GM23338 (cell line): ENCODE results near the gene PLXNC1. TPM values are rescaled to one million over a fixed set of nuclear protein-coding genes. Genes with fewer than 3 reads are reported as not detected.

ENCODE experiments used
- ATAC-seq: fragments of 200-7000 bp; cut with Tn5 transposase; 3 replicates; pipeline ENCODE4 v1.9.1; 2020
- DNase-seq: peaks from one replicate; pipeline ENCODE4 v3.0.0-alpha.2; 2015; ENCODE audit warnings: low spot score
- H2AFZ ChIP-seq: fragments of 200-600 bp; sonication (generic); 2 replicates; pipeline ENCODE4 v1.8.0; 2016; ENCODE audit warnings: antibody characterized with exemption, mild to moderate bottlenecking, moderate library complexity
- H3F3A ChIP-seq: fragments of 200-600 bp; sonication (generic); replicated peaks from 2 replicates; pipeline ENCODE4 v1.8.0; 2017; ENCODE audit warnings: antibody characterized with exemption, mixed run types, low read depth
- H3K27ac ChIP-seq: fragments of 200-600 bp; sonication (generic); 2 replicates; pipeline ENCODE4 v1.6.1; 2016; ENCODE audit warnings: low read depth
- H3K27me3 ChIP-seq: fragments of 200-600 bp; sonication (generic); 2 replicates; pipeline ENCODE4 v1.8.0; 2016; ENCODE audit warnings: mild to moderate bottlenecking, mixed run types, moderate library complexity; ENCODE audit not compliant: insufficient read depth
- H3K36me3 ChIP-seq: fragments of 200-600 bp; sonication (generic); 2 replicates; pipeline ENCODE4 v1.8.0; 2016; ENCODE audit warnings: mild to moderate bottlenecking; ENCODE audit not compliant: insufficient read depth
- H3K4me1 ChIP-seq: fragments of 200-600 bp; sonication (generic); 2 replicates; pipeline ENCODE4 v1.8.0; 2016; ENCODE audit warnings: mild to moderate bottlenecking, moderate library complexity; ENCODE audit not compliant: insufficient read depth
- H3K4me2 ChIP-seq: fragments of 200-600 bp; sonication (generic); 2 replicates; pipeline ENCODE4 v1.7.1; 2017; ENCODE audit warnings: mixed run types
- H3K4me3 ChIP-seq: fragments of 200-600 bp; sonication (generic); 2 replicates; pipeline ENCODE4 v1.6.1; 2016; ENCODE audit warnings: mixed run types
- H3K79me2 ChIP-seq: fragments of 200-600 bp; sonication (generic); replicated peaks from 2 replicates; pipeline ENCODE4 v1.8.0; 2017; ENCODE audit warnings: mild to moderate bottlenecking; ENCODE audit not compliant: insufficient read depth
- H3K9me2 ChIP-seq: fragments of 200-600 bp; sonication (generic); 2 replicates; pipeline ENCODE4 v1.8.0; 2017; ENCODE audit not compliant: insufficient read depth
- H4K20me1 ChIP-seq: fragments of 200-600 bp; sonication (generic); replicated peaks from 2 replicates; pipeline ENCODE4 v1.8.0; 2017; ENCODE audit warnings: mild to moderate bottlenecking; ENCODE audit not compliant: insufficient read depth
- H3K27ac Mint-ChIP-seq: 2 replicates; pipeline ENCODE4 v1.8.0; 2020; ENCODE audit warnings: inconsistent platforms, mild to moderate bottlenecking, moderate library complexity, mixed read lengths
- H3K27me3 Mint-ChIP-seq: 3 replicates; pipeline ENCODE4 v1.8.0; 2022; ENCODE audit warnings: low read depth, mild to moderate bottlenecking, moderate library complexity, mixed read lengths, inconsistent platforms; ENCODE audit not compliant: insufficient read depth, poor library complexity
- H3K36me3 Mint-ChIP-seq: 3 replicates; pipeline ENCODE4 v1.8.0; 2021; ENCODE audit warnings: low read depth, mild to moderate bottlenecking, inconsistent platforms, moderate library complexity, mixed read lengths
- H3K4me1 Mint-ChIP-seq: 3 replicates; pipeline ENCODE4 v1.8.0; 2020; ENCODE audit warnings: mild to moderate bottlenecking, inconsistent platforms, mixed read lengths
- H3K4me3 Mint-ChIP-seq: 3 replicates; pipeline ENCODE4 v1.8.0; 2021; ENCODE audit warnings: moderate library complexity, mild to moderate bottlenecking, inconsistent platforms, mixed read lengths
- H3K9me3 Mint-ChIP-seq: 3 replicates; pipeline ENCODE4 v1.8.0; 2020; ENCODE audit warnings: moderate library complexity, mild to moderate bottlenecking, inconsistent platforms, mixed read lengths
- CREB1 ChIP-seq: fragments of 250-450 bp; sonication (Bioruptor Pico); IDR thresholded peaks from 2 replicates; pipeline ENCODE4 v1.5.0; 2020; ENCODE audit warnings: low read depth, mild to moderate bottlenecking, moderate library complexity
- CTCF ChIP-seq, 2 experiments: fragments of 200-600 bp in 1 of 2; sonication (generic) in 1 of 2; conservative IDR thresholded peaks; 2 replicates each; pipeline versions ENCODE4 v1.5.1 to v1.6.1; 2016 to 2017; ENCODE audit warnings: antibody characterized with exemption in 2 of 2, low read depth in 2 of 2, mild to moderate bottlenecking in 2 of 2, moderate library complexity in 1 of 2
- EZH2 ChIP-seq: fragments of 200-600 bp; sonication (generic); IDR thresholded peaks from one replicate; pipeline ENCODE4 v1.8.0; 2017; ENCODE audit warnings: antibody characterized with exemption, mild to moderate bottlenecking, low read depth; ENCODE audit not compliant: unreplicated experiment
- JUNB ChIP-seq: IDR thresholded peaks from one replicate; pipeline ENCODE4 v1.6.1; 2016; ENCODE audit warnings: antibody characterized with exemption; ENCODE audit not compliant: unreplicated experiment
- NANOG ChIP-seq: IDR thresholded peaks from 2 replicates; pipeline ENCODE4 v1.6.1; 2016; ENCODE audit warnings: antibody characterized with exemption, borderline replicate concordance
- POLR2AphosphoS5 ChIP-seq: IDR thresholded peaks from 2 replicates; pipeline ENCODE4 v1.6.1; 2016; ENCODE audit warnings: antibody characterized with exemption, low read depth
- STAT1 ChIP-seq: IDR thresholded peaks from one replicate; pipeline ENCODE4 v1.6.1; 2016; ENCODE audit warnings: antibody characterized with exemption; ENCODE audit not compliant: unreplicated experiment
- ZNF114 ChIP-seq: fragments of 250-450 bp; sonication (Bioruptor Pico); IDR thresholded peaks from 2 replicates; pipeline ENCODE4 v1.5.0; 2020; ENCODE audit warnings: mild to moderate bottlenecking, moderate library complexity
- ZNF331 ChIP-seq: fragments of 250-450 bp; sonication (Bioruptor Pico); IDR thresholded peaks from 2 replicates; pipeline ENCODE4 v1.5.0; 2020; ENCODE audit warnings: low read depth, mild to moderate bottlenecking, moderate library complexity
- ZNF462 ChIP-seq: fragments of 250-450 bp; sonication (Bioruptor Pico); IDR thresholded peaks from 2 replicates; pipeline ENCODE4 v1.5.0; 2020; ENCODE audit warnings: mild to moderate bottlenecking, moderate library complexity
- polyA plus RNA-seq: library from polyadenylated mRNA; unstranded; fragments of >200 nt; fragmentation: Nextera tagmentation; extraction: Ambion mirVana; gene quantifications from 2 replicates; pipeline ENCODE4 v1.2.1, GENCODE V29; 2016
- total RNA-seq: library from RNA; depleted of rRNA; stranded (reverse); fragments of >200 nt; shearing (Covaris generic); gene quantifications from 2 replicates; pipeline ENCODE4 v1.2.3, GENCODE V29; 2014

PLXNC1 gene
- total and polyA plus RNA-seq, 2 experiments from 2014 or later: 1.9 to 6.5 TPM

GRCh38 chr12:94167756-94168416 is 19.5 kb downstream of the PLXNC1 start:
- H3K9me2 ChIP-seq: no peaks in the 10 kb centered on the region
- peaks cover 11% of the 10 kb centered on the region; the same call in 1 of the 2 replicates for H3F3A ChIP-seq
- TF ChIP-seq STAT1 (no peak), CTCF (conservative IDR thresholded peaks at IDR 0.05; ENCODE audit: low read depth in 2 of 2) (no peak), CREB1 (CRISPR knock-in tag) (no peak), ZNF114 (no peak), EZH2 (no peak), POLR2AphosphoS5 (no peak), ZNF331 (no peak), NANOG (no peak), ZNF462 (CRISPR knock-in tag) (no peak), JUNB (no peak)
- H3K79me2 ChIP-seq: no peaks in the 10 kb centered on the region
- H3K4me3 ChIP-seq: no peak overlapping the region
- peaks cover 97% of the 10 kb centered on the region for H3K27me3 ChIP-seq
- H3K27ac ChIP-seq: no peak overlapping the region
- H3K4me1 ChIP-seq: peaks cover 41% of the 10 kb centered on the region
- peaks cover 11% of the 10 kb centered on the region; the same call in 1 of the 2 replicates for H4K20me1 ChIP-seq
- H2AFZ ChIP-seq: no peak overlapping the region
- Mint-ChIP-seq H3K9me3 (no peaks in the 10 kb centered on the region; the same call in 2 of the 3 replicates), H3K4me3 (no peak overlapping the region), H3K4me1 (peaks cover 36% of the 10 kb centered on the region), H3K27me3 (peaks cover 76% of the 10 kb centered on the region), H3K27ac (no peak overlapping the region), H3K36me3 (no peaks in the 10 kb centered on the region)
- H3K36me3 ChIP-seq: no peaks in the 10 kb centered on the region
- no peak for ATAC-seq
- 0 out of 2 replicates have a peak overlapping the region, but pooled peaks have one; percentile 31 for H3K4me2 ChIP-seq
- no peak for DNase-seq
